ENCODE results near the gene MEGF9.

Gene MEGF9

DNA sequence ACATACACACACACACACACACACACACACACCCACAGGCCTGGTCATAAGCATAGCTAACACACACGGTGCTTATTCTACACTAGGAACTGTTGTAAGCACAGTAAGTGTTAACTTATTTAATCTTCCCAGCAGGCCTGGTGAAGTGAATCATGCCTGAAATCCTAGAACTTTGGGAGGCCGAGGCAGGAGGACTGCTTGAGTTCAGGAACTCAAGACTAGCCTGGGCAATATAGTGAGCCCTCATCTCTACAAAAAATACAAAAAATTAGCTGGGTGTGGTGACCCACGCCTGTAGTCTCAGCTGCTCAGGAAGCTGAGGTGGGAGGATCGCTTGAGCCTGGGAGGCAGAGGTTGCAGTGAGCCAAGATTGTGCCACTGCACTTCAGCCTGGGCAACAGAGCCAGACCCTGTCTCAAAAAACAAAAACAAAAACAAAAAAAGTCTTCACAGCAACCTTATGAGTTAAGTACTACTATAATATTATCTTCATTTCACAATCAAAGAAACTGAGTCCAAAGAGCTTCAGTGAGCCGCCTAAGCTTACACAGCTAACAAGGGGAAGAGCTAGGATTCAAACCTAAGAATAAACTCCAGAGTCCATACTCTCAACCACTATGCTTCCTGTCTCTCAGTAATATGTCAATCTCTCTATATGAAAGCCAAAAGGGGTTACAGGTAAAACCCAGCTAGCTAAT lies 2.3 kb downstream of the MEGF9 start:
- H3K4me3 ChIP-seq (ENCODE audit: low read length) = peak overlapping the region; percentile 57
- no peaks in the 10 kb centered on the region for H3K36me3 ChIP-seq (ENCODE audit: control insufficient read depth, insufficient read depth, low read length)
- peak overlapping the region; percentile 44 for H3K9ac ChIP-seq (ENCODE audit: low read length)
- H3K4me1 ChIP-seq (ENCODE audit: control insufficient read depth, insufficient read depth, low read length) = peaks cover 62% of the 10 kb centered on the region
- H3K9me3 ChIP-seq (ENCODE audit: control insufficient read depth, low read length) = no peaks in the 10 kb centered on the region
- H3K27me3 ChIP-seq (ENCODE audit: control insufficient read depth, insufficient read depth, low read length) = no peaks in the 10 kb centered on the region

GRCh38 chr9:120711354-120711753 lies 2.9 kb downstream of the MEGF9 start:
- peak overlapping the region; percentile 66 for H3K9ac ChIP-seq (ENCODE audit: low read length)
- H3K27me3 ChIP-seq (ENCODE audit: control insufficient read depth, insufficient read depth, low read length) = no peaks in the 10 kb centered on the region
- H3K4me1 ChIP-seq (ENCODE audit: control insufficient read depth, insufficient read depth, low read length) = peaks cover 65% of the 10 kb centered on the region
- H3K9me3 ChIP-seq (ENCODE audit: control insufficient read depth, low read length) = no peaks in the 10 kb centered on the region
- no peak overlapping the region for H3K4me3 ChIP-seq (ENCODE audit: low read length)
- H3K36me3 ChIP-seq (ENCODE audit: control insufficient read depth, insufficient read depth, low read length) = no peaks in the 10 kb centered on the region

GRCh38 chr9:120710110-120710981 lies 3.9 kb downstream of the MEGF9 start:
- Histone ChIP-seq H3K4me3 (ENCODE audit: low read length) (peak overlapping the region; percentile 58), H3K4me1 (ENCODE audit: control insufficient read depth, insufficient read depth, low read length) (peaks cover 62% of the 10 kb centered on the region), H3K9ac (ENCODE audit: low read length) (peak overlapping the region; percentile 66), H3K27me3 (ENCODE audit: control insufficient read depth, insufficient read depth, low read length) (no peaks in the 10 kb centered on the region), H3K36me3 (ENCODE audit: control insufficient read depth, insufficient read depth, low read length) (no peaks in the 10 kb centered on the region), H3K9me3 (ENCODE audit: control insufficient read depth, low read length) (no peaks in the 10 kb centered on the region)

DNA sequence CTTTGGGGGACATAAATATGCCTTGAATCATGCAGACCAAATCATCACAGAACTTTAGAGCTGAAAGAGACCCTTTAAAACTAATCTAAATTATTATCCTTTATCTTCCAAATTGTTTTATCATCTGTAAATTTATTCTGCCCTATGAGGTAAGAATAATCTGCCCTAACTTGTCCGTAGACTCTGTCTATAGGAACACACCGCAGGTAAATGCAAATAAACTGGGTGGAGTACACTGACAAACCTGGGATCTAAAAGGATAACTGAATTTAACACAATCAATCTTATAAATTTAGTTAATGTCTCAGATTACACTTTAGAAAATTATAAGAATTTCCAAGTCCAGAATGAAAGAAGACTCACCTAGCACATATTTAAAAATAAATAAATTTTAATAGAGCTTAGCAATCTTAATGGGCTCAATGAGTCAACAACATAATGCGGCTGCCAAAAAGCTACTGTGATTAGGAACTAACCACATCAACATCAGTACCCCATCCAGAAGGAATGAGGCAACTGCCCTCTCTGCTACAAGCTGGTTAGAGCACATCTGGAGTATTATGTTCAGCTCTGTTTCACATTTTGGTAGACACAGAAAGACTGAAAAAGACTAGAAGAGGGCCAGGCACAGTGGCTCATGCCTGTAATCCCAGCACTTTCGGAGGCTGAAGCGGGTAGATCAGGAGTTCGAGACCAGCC lies 5.6 kb downstream of the MEGF9 start:
- no peak overlapping the region for H3K9ac ChIP-seq (ENCODE audit: low read length)
- H3K4me3 ChIP-seq (ENCODE audit: low read length) = no peak overlapping the region
- H3K4me1 ChIP-seq (ENCODE audit: control insufficient read depth, insufficient read depth, low read length) = peaks cover 55% of the 10 kb centered on the region
- no peaks in the 10 kb centered on the region for H3K36me3 ChIP-seq (ENCODE audit: control insufficient read depth, insufficient read depth, low read length)
- H3K9me3 ChIP-seq (ENCODE audit: control insufficient read depth, low read length) = no peaks in the 10 kb centered on the region
- no peaks in the 10 kb centered on the region for H3K27me3 ChIP-seq (ENCODE audit: control insufficient read depth, insufficient read depth, low read length)

DNA sequence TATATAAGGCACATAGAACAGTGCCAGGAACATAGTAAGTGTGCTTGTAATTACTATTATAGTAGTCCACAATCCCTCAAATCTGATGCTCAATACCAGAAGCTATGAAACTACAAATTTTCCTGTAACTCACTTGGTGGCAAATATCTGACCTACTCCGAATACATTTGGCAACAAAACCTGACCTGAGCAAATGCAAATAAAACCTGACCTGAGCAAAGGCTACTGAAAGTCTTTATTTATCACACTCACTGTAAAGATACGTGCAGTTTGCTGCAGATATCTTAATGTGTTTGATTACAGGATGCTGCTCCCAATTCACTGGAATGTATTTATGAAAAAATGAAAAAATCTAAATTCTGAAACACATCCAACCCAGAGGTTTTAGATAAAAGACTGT lies 7.1 kb downstream of the MEGF9 start:
- H3K9ac ChIP-seq (ENCODE audit: low read length) = no peak overlapping the region
- no peaks in the 10 kb centered on the region for H3K36me3 ChIP-seq (ENCODE audit: control insufficient read depth, insufficient read depth, low read length)
- no peaks in the 10 kb centered on the region for H3K9me3 ChIP-seq (ENCODE audit: control insufficient read depth, low read length)
- H3K4me1 ChIP-seq (ENCODE audit: control insufficient read depth, insufficient read depth, low read length) = peaks cover 46% of the 10 kb centered on the region
- H3K4me3 ChIP-seq (ENCODE audit: low read length) = no peak overlapping the region
- H3K27me3 ChIP-seq (ENCODE audit: control insufficient read depth, insufficient read depth, low read length) = no peaks in the 10 kb centered on the region

DNA sequence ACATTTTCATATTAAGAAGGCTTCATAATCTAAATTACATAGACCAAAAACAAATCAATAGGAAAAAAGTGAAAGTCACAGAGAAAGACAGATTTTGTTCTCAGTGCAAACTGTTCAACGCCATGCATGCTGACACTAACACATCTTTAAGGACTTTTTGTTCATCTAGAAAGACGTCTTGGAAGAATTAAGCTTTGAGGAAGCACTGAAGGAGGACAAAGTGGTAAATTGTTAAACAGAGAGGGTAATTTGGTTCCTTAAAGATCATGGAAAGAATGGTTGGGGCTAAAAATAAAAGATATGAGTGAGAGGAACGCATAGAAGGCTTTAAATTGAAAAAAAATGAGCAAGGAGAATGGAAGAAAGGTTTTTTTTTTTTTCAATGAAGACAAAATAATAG lies 9.1 kb downstream of the MEGF9 start:
- peaks cover 34% of the 10 kb centered on the region for H3K4me1 ChIP-seq (ENCODE audit: control insufficient read depth, insufficient read depth, low read length)

DNA sequence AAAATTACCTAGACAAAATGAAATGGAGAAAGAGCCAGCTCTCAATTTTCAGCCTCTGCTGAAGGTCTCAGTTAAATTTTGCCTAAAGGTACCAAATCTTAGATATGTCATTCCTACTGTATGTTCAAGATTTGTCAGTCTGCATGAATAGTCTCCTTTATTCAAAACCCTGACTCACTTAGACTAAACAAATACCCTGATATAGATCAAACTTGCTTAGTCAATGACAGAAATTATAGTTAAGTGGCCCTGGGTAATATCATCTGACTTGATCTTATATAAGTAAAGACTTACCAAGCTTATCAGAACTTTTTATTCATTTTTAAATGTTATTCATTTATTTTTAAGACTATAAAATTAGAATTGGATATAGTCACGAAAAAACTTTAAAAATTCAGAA lies 12.2 kb downstream of the MEGF9 start:
- Histone ChIP-seq H3K9ac (ENCODE audit: low read length) (no peak overlapping the region), H3K36me3 (ENCODE audit: control insufficient read depth, insufficient read depth, low read length) (no peaks in the 10 kb centered on the region), H3K4me1 (ENCODE audit: control insufficient read depth, insufficient read depth, low read length) (peaks cover 10% of the 10 kb centered on the region), H3K9me3 (ENCODE audit: control insufficient read depth, low read length) (no peaks in the 10 kb centered on the region), H3K27me3 (ENCODE audit: control insufficient read depth, insufficient read depth, low read length) (no peaks in the 10 kb centered on the region), H3K4me3 (ENCODE audit: low read length) (no peak overlapping the region)

More for the DNA sequence above, 9.1 kb downstream of the MEGF9 start:
- Histone ChIP-seq H3K4me3 (ENCODE audit: low read length) (no peak overlapping the region), H3K9me3 (ENCODE audit: control insufficient read depth, low read length) (no peaks in the 10 kb centered on the region), H3K36me3 (ENCODE audit: control insufficient read depth, insufficient read depth, low read length) (no peaks in the 10 kb centered on the region), H3K9ac (ENCODE audit: low read length) (no peak overlapping the region), H3K27me3 (ENCODE audit: control insufficient read depth, insufficient read depth, low read length) (no peaks in the 10 kb centered on the region)

GRCh38 chr9:120701248-120701647 lies 13.0 kb downstream of the MEGF9 start:
- Histone ChIP-seq H3K4me3 (ENCODE audit: low read length) (no peak overlapping the region), H3K9ac (ENCODE audit: low read length) (no peak overlapping the region), H3K36me3 (ENCODE audit: control insufficient read depth, insufficient read depth, low read length) (no peaks in the 10 kb centered on the region), H3K9me3 (ENCODE audit: control insufficient read depth, low read length) (no peaks in the 10 kb centered on the region), H3K27me3 (ENCODE audit: control insufficient read depth, insufficient read depth, low read length) (no peaks in the 10 kb centered on the region), H3K4me1 (ENCODE audit: control insufficient read depth, insufficient read depth, low read length) (peaks cover 11% of the 10 kb centered on the region)

- no peaks in the 10 kb centered on the region for H3K9me3 ChIP-seq (ENCODE audit: control insufficient read depth, low read length)
- no peaks in the 10 kb centered on the region for H3K27me3 ChIP-seq (ENCODE audit: control insufficient read depth, insufficient read depth, low read length)
- no peak overlapping the region for H3K9ac ChIP-seq (ENCODE audit: low read length)
- no peak overlapping the region for H3K4me3 ChIP-seq (ENCODE audit: low read length)
- peaks cover 17% of the 10 kb centered on the region for H3K4me1 ChIP-seq (ENCODE audit: control insufficient read depth, insufficient read depth, low read length)
- H3K36me3 ChIP-seq (ENCODE audit: control insufficient read depth, insufficient read depth, low read length) = no peaks in the 10 kb centered on the region
Measured at GRCh38 chr9:120698766-120699165, 15.5 kb downstream of the MEGF9 start.

- Histone ChIP-seq H3K9me3 (ENCODE audit: control insufficient read depth, low read length) (no peaks in the 10 kb centered on the region), H3K4me1 (ENCODE audit: control insufficient read depth, insufficient read depth, low read length) (peaks cover 27% of the 10 kb centered on the region), H3K9ac (ENCODE audit: low read length) (no peak overlapping the region), H3K36me3 (ENCODE audit: control insufficient read depth, insufficient read depth, low read length) (no peaks in the 10 kb centered on the region), H3K4me3 (ENCODE audit: low read length) (no peak overlapping the region), H3K27me3 (ENCODE audit: control insufficient read depth, insufficient read depth, low read length) (no peaks in the 10 kb centered on the region)
Measured at GRCh38 chr9:120697448-120697847, 16.8 kb downstream of the MEGF9 start.

DNA sequence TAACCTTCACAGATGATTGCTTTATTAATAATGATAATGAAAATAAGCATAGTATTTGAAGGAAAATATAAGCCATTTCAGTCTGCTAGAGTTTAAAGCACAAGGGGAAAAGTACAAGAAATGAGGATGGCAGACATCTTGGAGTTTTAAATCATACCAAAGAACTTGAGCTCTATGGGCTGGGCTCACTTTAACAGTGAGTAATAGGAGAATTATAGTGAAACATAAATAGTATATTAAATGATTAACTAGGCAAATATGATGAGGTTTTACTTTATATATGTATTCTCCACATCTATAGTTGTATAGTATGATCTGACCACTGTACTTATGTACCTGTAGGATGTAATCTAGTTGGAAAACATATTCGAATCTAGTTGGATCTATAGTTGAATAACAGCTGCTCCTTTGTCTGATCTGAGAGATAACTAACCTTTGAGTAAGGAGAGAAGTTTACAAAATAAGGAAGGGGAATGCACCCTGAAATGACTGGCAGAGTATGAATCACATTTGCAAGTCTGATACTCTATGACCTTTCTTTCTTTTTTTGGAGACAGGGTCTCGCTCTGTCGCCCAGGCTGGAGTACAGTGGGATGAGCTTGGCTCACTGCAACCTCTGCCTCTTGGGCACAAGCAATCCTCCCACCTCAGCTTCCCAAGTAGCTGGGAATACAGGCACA lies 17.6 kb downstream of the MEGF9 start:
- Histone ChIP-seq H3K4me1 (ENCODE audit: control insufficient read depth, insufficient read depth, low read length) (peaks cover 31% of the 10 kb centered on the region), H3K9ac (ENCODE audit: low read length) (no peak overlapping the region), H3K27me3 (ENCODE audit: control insufficient read depth, insufficient read depth, low read length) (no peaks in the 10 kb centered on the region), H3K4me3 (ENCODE audit: low read length) (no peak overlapping the region), H3K9me3 (ENCODE audit: control insufficient read depth, low read length) (no peaks in the 10 kb centered on the region), H3K36me3 (ENCODE audit: control insufficient read depth, insufficient read depth, low read length) (no peaks in the 10 kb centered on the region)
